ENCODE data around the gene ATXN3.

DNA sequence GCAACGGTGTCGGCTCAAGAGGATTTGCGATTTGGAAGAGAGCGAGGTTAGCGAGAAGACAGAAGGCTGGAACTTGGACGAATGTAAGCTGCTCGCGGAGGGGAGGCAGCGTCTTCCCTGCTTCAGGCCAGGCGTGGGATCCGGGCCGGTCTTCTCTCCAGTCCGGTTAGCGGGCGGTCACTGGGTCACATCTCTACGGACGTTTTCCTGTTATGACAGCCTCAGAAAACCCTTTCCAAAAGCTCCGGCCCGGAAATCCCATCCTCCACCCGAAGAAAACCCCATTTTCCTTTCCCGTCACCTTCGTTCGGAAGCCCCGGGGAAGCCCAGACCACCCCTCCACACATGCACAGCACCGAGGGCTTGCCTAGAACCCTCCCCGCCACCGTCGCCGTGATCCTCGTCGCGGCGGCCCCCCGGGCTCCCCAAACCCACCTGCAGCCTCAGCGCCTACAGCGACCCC lies 14.9 kb upstream of the ATXN3 start:
- no peak for TF ChIP-seq CTCF (IDR thresholded peaks at IDR 0.05)
- peak in 1 of 4 donors; percentile 30 for TF ChIP-seq POLR2A (IDR thresholded peaks at IDR 0.05)
